Effector CD8-positive, alpha-beta T cell (primary cell): ENCODE results near the gene DSG2.

Source experiments
- DNase-seq: peaks from one replicate; lab custom pipeline; 2025; lab: John Stamatoyannopoulos, UW

The DSG2 gene

DNA sequence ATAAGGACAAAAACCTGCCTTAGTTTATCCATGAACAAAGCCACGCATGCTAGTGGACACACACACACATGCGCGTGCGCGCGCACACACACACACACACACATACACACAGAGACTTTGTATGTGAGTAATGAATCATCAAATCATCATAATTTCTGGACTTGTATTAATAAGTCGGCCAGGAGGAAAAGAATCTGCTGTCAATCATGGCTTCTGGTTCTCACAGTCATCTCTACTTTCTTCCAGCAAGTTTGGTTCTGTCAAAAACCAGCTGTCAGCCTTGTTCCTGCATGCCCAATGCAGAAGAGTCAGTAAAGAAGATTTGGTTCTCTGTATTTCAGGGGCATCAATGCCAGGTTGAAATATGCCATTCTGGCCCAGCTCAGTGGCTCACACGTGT, 92.6 kb downstream of the DSG2 start:
- no peak for DNase-seq

DNA sequence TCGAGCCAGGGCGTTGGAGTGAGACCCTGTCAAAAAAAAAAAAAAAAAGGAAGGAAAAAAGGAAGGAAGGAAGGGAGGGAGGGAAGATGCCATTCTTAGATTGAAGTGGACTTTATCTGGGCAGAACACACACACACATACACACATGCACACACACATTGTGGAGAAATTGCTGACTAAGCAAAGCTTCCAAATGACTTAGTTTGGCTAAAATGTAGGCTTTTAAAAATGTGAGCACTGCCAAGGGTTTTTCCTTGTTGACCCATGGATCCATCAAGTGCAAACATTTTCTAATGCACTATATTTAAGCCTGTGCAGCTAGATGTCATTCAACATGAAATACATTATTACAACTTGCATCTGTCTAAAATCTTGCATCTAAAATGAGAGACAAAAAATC, 93.1 kb downstream of the DSG2 start:
- DNase-seq = no peak

- no peak for DNase-seq
Observed at GRCh38 chr18:31591628-31592027, 93.7 kb downstream of the DSG2 start, which contains the start of gene TTR. Gene TTR, plus strand, starts transcription at chr18:31591877. Its CDS starts 26 bp downstream, at chr18:31591903.

- no peak for DNase-seq
Observed at GRCh38 chr18:31592506-31593157, 94.7 kb downstream of the DSG2 start.

DNA sequence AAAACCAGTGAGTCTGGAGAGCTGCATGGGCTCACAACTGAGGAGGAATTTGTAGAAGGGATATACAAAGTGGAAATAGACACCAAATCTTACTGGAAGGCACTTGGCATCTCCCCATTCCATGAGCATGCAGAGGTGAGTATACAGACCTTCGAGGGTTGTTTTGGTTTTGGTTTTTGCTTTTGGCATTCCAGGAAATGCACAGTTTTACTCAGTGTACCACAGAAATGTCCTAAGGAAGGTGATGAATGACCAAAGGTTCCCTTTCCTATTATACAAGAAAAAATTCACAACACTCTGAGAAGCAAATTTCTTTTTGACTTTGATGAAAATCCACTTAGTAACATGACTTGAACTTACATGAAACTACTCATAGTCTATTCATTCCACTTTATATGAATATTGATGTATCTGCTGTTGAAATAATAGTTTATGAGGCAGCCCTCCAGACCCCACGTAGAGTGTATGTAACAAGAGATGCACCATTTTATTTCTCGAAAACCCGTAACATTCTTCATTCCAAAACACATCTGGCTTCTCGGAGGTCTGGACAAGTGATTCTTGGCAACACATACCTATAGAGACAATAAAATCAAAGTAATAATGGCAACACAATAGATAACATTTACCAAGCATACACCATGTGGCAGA, 97.3 kb downstream of the DSG2 start:
- DNase-seq = no peak

- DNase-seq = no peak
Observed at GRCh38 chr18:31596081-31596872, 98.3 kb downstream of the DSG2 start.

- no peak for DNase-seq
Observed at GRCh38 chr18:31598021-31598805, 100.2 kb downstream of the DSG2 start.
